ENCODE data around the gene GAK. TPM values are rescaled to one million over a fixed set of nuclear protein-coding genes. Genes with fewer than 3 reads are reported as not detected.
"Not testable (repeated sequence)": the region's sequence is repeated elsewhere in the genome, so short reads cannot be mapped to it uniquely, and the experiment has no call there.

The GAK gene
- total RNA-seq: 100 to 1,000 TPM in 1 of 4 donors, 10 to 100 TPM in 3; 40.8 to 494 (median 60.4) TPM
- polyA plus RNA-seq: 100 to 1,000 TPM; 124 to 276 (median 150) TPM

- peak within 1 kb of the TSS; percentile 89 to 95 (median 94) for H3K27ac ChIP-seq
- H3K9me3 ChIP-seq: no peaks in the 10 kb centered on the region
- H3K36me3 ChIP-seq: no peaks in the 10 kb centered on the region
- WGBS, 2 donors: 0 to 1% methylated on average over 99 of the region's 99 CpGs
- DNase-seq: peak; percentile 98
- intact Hi-C loops (cut with DNase I): loop anchor here (2.0 to 10.0 kb wide), 4 partner anchors 41 to 257 kb away; partner anchors contain the start of genes ATP5ME, DGKQ and MYL5
- no peaks in the 10 kb centered on the region for H3K27me3 ChIP-seq
- H3K4me3 ChIP-seq: peak within 1 kb of the TSS; percentile 88 to 100 (median 98)
- peak; percentile 80 to 95 (median 92) for TF ChIP-seq POLR2AphosphoS5 (IDR thresholded peaks at IDR 0.05)
- TF ChIP-seq, protein P1, sequence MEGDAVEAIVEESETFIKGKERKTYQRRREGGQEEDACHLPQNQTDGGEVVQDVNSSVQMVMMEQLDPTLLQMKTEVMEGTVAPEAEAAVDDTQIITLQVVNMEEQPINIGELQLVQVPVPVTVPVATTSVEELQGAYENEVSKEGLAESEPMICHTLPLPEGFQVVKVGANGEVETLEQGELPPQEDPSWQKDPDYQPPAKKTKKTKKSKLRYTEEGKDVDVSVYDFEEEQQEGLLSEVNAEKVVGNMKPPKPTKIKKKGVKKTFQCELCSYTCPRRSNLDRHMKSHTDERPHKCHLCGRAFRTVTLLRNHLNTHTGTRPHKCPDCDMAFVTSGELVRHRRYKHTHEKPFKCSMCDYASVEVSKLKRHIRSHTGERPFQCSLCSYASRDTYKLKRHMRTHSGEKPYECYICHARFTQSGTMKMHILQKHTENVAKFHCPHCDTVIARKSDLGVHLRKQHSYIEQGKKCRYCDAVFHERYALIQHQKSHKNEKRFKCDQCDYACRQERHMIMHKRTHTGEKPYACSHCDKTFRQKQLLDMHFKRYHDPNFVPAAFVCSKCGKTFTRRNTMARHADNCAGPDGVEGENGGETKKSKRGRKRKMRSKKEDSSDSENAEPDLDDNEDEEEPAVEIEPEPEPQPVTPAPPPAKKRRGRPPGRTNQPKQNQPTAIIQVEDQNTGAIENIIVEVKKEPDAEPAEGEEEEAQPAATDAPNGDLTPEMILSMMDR (IDR thresholded peaks at IDR 0.05): no peak
- peak; percentile 58 to 66 for TF ChIP-seq POLR2A (IDR thresholded peaks at IDR 0.05)
- TF ChIP-seq EP300 (IDR thresholded peaks at IDR 0.05): no peak
- peaks cover 0 to 48% (median 37%) of the 10 kb centered on the region in 4 donors for H3K4me1 ChIP-seq
These were observed at the start of gene GAK, which contains the start of gene TMEM175 for GRCh38 chr4:931960-932712. Gene GAK (minus strand): TSS chr4:932316. CDS start chr4:932187, 129 bp downstream. Gene TMEM175 (plus strand): TSS chr4:932460. CDS start chr4:947740, 15,280 bp downstream.

DNA sequence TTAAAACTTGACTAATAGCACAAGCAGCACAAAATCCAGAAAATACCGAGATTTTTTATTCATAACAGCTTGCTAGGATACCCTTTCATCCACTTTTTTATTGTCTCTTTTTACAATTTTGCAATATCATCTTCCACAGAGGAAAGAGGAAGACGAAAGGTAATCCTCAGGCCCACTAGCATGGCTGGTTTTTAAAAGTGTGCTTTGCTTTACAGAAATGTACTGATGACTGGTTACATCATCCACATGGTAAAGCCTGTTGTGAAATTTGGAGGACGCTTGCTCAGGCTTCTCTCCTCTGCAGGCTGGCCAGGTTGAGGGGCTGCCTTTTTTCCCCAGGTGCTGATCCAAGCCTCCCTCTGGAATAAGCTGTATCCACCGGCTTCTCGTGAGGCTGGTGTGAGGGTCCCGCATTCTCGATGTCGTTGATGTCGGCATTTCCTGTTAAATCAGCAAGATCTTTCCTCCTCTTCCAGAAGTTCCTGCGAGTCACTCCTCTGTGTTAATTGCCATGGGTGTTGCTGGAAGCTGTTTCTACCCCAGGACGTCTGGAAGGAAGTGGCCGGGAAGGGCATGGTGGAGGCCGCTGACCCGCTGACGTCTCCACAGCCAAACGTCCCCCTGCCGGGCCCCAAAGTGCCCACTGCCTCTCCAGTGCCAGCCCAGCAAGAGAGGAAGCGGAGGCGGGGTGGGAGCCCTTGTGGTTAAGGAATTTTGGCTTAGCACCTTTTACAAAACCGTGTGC lies 47.0 kb upstream of the GAK start:
- intact Hi-C loops (cut with DNase I): no loop called here
- TF ChIP-seq, protein P1 (IDR thresholded peaks at IDR 0.05): no peak
- TF ChIP-seq POLR2AphosphoS5 (IDR thresholded peaks at IDR 0.05): no peak
- no peak for TF ChIP-seq EP300 (IDR thresholded peaks at IDR 0.05)
- TF ChIP-seq POLR2A (IDR thresholded peaks at IDR 0.05): no peak

GRCh38 chr4:976016-976415 lies 43.9 kb upstream of the GAK start:
- H3K9me3 ChIP-seq; H3K4me3 ChIP-seq; intact Hi-C loops (cut with DNase I); DNase-seq; H3K36me3 ChIP-seq; H3K27me3 ChIP-seq; H3K27ac ChIP-seq: not testable (repeated sequence)
- peaks cover 0 to 28% (median 25%) of the 10 kb centered on the region in 4 donors for H3K4me1 ChIP-seq
- 97 to 98% methylated on average over 20 to 25 of the region's 25 CpGs for WGBS, 2 donors

More for the DNA sequence above, 47.0 kb upstream of the GAK start:
- H3K4me3 ChIP-seq: no peak overlapping the region
- 65 to 82% methylated on average over 20 of the region's 20 CpGs for WGBS, 2 donors
- no peaks in the 10 kb centered on the region for H3K9me3 ChIP-seq
- H3K27ac ChIP-seq: no peak overlapping the region
- H3K36me3 ChIP-seq: no peaks in the 10 kb centered on the region
- DNase-seq: no peak
- peaks cover 0 to 1% (median under 1%) of the 10 kb centered on the region in 4 donors for H3K4me1 ChIP-seq
- no peaks in the 10 kb centered on the region for H3K27me3 ChIP-seq

DNA sequence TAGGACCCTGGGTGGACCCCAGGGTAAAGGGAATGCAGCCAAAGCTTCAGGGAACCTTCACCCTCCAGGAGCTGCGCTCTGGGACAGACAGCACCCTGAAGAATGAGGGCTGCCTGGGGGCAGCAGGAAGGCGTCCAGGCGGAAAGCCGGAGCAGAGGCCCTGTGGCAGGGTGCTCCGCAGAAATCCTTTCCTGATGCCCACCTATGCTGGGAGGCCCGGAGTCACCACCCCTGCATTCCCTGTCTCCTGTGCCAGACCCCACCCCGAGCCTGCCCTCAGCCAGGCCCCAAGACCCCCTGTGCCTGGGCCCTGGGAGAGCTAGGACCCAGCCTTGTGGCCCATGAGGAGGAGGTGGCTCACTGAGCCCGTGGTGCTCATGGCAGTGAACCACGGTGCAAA lies 42.6 kb upstream of the GAK start:
- no peaks in the 10 kb centered on the region for H3K27me3 ChIP-seq
- no peak for DNase-seq
- intact Hi-C loops (cut with DNase I): no loop called here

More for the DNA sequence above, 42.6 kb upstream of the GAK start:
- no peaks in the 10 kb centered on the region for H3K9me3 ChIP-seq
- WGBS, 2 donors: 94 to 97% methylated on average over 9 of the region's 9 CpGs
- TF ChIP-seq EP300 (IDR thresholded peaks at IDR 0.05) (no peak), POLR2A (IDR thresholded peaks at IDR 0.05) (no peak), POLR2AphosphoS5 (IDR thresholded peaks at IDR 0.05) (no peak)
- TF ChIP-seq, protein P1 (IDR thresholded peaks at IDR 0.05): no peak
- no peaks in the 10 kb centered on the region for H3K36me3 ChIP-seq
- H3K27ac ChIP-seq: no peak overlapping the region
- no peak overlapping the region for H3K4me3 ChIP-seq
- H3K4me1 ChIP-seq: peaks cover 0 to 28% (median 25%) of the 10 kb centered on the region in 4 donors
